SW 1271 (cell line): Measurements from ENCODE around the gene KLF2.

Experiments used
- DNase-seq, 2 experiments: peaks; one replicate each; lab custom pipeline; 2025; lab: John Stamatoyannopoulos, UW

KLF2 gene

GRCh38 chr19:16364231-16364865 lies 39.7 kb downstream of the KLF2 start:
- DNase-seq = no peak

DNA sequence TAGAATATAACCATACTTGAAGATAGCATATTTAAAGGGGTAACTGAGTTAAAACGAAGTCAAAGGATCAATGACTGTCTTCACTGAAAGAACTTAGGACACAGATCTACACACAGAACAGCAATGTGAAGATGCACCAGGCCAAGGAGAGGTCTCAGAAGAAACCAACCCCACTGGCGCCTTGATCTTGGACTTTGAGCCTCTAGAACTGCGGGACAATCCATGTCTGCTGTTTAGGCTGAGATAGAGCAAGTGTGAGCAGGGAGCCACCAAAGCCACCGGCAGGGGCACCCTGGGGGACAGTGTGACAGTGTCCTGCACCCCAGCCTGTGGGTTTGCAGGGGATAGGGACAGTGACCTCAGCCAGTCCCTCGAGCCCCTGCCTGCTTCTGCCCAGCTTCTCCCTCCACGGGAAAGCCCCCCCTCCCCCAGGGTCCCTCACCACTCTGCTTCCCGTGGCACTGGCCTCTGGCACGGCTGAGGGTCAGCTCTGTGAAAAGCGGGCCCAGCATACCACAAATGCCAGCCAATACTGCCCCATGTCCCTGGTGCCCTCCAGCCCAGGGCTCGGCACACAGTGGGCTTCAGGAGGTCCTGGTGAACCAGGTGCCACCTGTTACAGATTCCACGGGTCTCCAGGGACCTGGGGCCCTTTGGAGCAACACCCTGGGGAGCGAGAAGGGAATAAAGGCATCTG lies 40.8 kb downstream of the KLF2 start:
- DNase-seq = no peak

DNA sequence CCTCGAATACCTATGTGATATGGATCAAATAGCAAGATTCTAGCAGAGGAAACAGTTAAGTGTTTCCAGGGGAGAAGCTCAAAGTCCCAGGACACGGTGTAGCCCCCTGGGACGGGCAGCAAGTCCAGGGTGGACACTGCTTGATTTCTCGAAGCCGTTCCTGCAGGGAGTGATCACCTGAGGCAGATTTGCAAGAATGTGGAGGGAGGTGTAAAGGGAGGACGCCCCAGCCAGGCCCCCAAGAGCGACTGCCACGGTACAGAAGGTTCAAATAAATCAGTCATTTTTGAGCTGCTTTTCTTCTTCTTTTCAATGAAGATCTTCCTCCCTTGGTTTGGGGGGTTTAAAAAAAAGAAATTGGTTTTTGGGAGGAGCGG lies 41.4 kb downstream of the KLF2 start:
- DNase-seq = no peak

- no peak for DNase-seq
Observed at GRCh38 chr19:16366433-16367260, 42.0 kb downstream of the KLF2 start.

DNA sequence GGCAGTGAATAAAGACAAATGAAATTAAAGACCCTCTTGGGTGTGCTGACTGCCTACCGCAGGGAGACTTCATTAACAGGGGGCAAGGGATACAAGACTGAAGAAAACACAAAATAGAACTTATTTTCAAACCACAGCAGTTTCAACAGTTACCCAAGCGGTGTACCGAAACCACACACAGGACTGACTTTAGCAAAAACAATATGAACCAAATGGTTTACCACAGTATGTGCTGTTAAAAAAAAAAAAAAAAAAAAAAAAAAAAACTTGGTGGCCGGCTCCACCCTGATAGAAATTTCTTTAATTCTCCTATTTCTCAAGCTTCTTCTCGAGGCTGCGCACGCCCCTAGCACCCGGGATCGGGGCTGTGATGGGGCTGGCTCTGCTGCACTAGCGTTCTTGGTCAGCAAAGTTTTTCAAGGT lies 42.6 kb downstream of the KLF2 start:
- no peak for DNase-seq

DNA sequence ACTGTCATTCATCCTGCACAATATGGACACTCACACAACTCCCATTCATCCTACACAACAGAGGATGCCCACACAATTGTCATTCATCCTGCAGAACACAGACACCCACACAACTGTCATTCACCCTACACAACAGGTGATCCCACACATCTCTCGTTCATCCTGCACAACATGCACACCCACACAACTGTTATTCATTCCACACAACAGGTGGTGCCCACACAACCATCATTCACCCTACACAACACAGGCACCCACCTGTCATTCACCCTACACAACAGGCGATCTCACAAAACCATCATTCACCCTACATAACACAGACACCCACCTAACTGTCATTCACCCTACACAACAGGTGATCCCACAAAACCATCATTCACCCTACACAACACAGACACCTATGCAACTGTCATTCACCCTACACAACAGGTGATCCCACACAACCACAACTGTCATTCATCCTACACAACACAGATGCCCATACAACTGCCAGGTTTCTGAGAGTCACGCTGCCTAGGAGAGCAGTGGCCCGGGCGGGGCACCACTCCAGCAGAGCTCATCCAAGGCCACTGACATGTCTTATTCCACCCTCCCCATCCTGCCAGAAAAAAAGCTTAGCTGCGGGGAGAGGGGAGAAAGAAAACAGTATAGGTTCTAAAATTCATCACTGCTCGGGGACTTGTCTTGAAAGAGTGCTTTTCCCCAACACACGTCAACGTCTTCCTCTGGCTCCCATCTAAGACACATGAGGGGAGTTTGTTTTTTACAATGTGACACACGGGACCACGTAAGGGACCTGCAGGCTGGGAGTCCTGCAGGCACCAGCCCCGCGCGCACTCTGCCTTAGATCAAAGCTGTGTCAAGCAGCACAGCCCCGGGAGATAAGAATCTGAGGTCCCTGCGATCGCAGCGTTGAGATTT lies 44.0 kb downstream of the KLF2 start:
- no peak for DNase-seq

GRCh38 chr19:16369306-16369663 lies 44.7 kb downstream of the KLF2 start:
- no peak for DNase-seq

- DNase-seq = no peak
Observed at GRCh38 chr19:16369664-16370576, 45.3 kb downstream of the KLF2 start.

DNA sequence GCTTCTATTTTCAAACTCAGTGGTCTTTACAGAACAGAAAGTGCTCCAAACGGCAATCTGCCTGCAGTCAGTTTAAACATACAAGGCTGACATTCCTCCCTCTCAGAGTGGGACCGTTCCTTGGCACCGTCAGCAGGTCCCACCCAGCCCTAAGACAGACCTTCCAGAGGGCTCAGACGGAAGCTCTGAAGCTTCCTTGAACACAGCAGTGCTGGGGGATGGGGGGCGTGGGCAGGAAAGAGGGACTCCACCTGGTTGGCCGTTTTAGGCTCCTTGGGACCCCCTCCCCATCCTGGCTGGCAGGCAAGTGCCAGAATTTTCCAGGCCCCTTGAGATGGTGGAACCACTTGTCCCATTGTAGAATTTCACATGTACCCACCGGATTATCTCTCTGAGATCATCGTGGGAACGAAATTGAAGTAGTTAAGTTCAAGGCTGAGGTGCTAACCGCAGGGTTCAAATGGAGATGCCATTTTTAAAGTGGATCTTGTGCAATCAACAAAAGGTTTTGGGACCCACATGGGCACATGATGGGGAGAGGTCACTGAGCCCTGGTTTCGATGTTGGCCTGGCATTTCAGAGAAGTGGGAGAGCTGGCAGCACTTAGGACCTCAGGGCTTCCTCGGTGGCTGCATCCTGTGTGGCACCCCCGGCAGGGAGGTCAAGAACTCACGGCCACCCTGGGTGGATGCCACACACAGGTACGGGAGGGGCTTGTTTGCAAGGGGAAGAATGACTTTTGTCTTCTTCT lies 46.2 kb downstream of the KLF2 start:
- DNase-seq = no peak

DNA sequence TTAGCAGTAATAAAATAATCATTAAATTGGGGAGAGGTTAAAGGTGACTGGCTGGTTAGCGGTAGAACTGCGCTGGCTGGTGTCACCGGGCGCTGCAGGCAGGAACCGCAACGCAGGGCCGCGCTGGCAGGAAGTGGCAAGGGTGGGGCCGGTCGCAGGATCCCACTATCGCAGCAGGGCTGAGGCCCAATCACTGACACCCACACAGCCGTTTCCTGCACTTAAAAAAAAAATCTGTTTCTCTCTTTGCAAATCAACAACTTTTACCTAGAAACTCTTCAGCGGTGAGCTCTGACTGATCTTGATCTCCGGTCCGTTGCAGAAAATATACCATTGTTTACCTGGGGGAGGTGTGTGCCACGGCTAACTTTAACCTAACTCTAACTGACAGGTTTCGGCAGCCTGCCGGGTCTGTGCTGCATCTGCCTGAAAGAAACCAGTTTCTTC lies 46.9 kb downstream of the KLF2 start:
- no peak for DNase-seq

- no peak for DNase-seq
Observed at GRCh38 chr19:16372065-16372915, 47.7 kb downstream of the KLF2 start.

DNA sequence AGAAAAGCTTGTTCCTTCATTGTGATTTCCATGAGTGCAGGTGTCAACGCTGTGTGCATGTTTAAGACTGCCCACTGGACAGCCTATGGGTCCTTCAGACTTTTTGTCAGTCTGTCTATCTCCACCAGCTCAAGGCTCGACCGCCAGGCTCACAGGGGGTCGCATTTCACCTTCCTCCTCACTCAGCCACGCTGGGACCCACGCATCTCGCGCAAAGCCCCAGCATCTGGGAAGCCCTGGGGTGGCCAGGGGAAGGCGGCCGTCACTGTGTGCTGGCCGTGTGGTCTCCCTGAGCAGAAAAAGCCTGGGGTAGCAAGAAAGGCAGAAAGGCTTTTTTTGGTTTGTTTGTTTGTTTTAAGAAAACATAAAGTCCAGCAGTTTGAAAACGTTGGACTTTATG lies 48.5 kb downstream of the KLF2 start:
- DNase-seq = no peak

GRCh38 chr19:16373532-16373931 lies 48.9 kb downstream of the KLF2 start:
- DNase-seq = no peak

DNA sequence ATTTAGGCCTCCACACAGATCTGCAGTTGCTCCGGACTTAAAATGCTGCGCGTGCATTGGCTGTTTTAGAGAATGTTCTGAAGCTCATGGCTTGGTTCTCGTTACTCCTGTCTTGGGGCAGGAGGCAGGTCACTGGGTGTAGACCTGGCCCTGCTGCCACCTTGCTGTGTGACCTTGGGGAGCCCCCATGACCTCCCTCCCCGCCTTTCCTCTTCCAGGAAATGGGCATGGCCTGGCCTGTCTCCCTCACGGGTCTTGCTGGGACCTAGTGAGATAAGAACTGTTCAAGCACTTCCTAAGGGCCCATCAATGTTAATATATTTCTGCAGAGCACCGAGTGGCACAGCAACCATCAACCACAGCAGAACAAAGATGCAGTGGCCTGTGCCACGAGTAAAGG lies 49.4 kb downstream of the KLF2 start:
- DNase-seq = no peak

GRCh38 chr19:16374436-16374835 lies 49.8 kb downstream of the KLF2 start:
- no peak for DNase-seq

DNA sequence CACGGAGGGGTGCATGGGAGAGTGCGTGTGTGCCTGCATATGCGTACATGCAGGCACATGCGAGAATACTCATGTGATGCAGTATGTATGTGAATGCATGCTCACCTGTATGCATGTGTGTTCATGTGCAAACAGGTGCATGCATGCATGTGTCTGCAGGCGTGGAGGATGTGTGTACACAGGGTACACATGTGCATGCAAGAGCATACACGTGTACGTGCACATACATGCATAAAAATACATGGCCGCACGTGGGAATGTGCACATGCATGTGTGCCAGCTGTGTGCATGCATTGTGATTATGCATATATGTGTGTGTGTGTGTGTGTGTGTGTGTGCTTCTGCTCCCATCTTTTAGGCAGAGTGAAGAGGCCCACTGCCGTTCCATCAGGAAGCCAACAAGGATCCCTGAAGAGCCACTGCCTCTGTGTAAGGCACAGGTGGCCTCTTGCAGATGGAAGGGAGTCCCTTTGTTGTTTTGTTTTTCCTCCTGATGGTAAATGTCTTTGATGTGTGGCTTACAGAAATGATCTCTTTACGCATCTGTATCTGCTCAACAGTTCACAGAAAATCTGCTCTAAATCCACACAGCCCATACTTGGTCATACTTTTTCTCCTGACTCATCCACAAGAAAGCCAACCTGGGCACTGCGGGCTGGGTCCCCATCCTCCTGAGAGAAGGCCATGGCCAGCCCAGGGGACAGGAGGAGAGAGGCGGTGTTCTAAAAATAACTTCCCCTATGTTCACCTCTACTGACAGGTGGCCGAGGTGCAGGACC lies 50.7 kb downstream of the KLF2 start:
- no peak for DNase-seq

DNA sequence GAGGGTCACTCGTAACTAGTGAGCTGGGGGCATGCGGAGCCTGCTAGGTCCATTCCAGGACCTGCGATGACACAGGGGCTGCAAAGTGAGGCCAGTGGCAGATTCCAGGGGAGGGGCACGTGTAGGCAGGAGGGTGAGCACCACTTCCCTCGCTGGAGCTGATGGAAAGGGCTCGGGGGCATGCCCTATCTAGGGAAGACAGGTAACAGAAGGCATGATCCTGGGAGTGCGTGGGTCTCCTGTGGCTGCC lies 51.2 kb downstream of the KLF2 start:
- DNase-seq = no peak

GRCh38 chr19:16376241-16376640 lies 51.6 kb downstream of the KLF2 start:
- no peak for DNase-seq

- DNase-seq = no peak
Observed at GRCh38 chr19:16376649-16377048, 52.0 kb downstream of the KLF2 start.
